Neural progenitor cell (in vitro differentiated cells): Measurements from ENCODE around the gene LTB. TPM values are rescaled to one million over a fixed set of nuclear protein-coding genes. Genes with fewer than 3 reads are reported as not detected.

ENCODE experiments used
- DNase-seq: peaks from one replicate; pipeline ENCODE4 v3.0.0-alpha.2; 2016; ENCODE audit warnings: low spot score
- H2AFZ ChIP-seq: fragments of 200-600 bp; sonication (generic); replicated peaks from 2 replicates; pipeline ENCODE4 v1.6.1; 2016; ENCODE audit warnings: antibody characterized with exemption
- H3F3A ChIP-seq: fragments of 200-600 bp; sonication (generic); 2 replicates; pipeline ENCODE4 v1.6.1; 2016; ENCODE audit warnings: antibody characterized with exemption, low read depth
- H3K27ac ChIP-seq: fragments of 200-600 bp; sonication (generic); 2 replicates; pipeline ENCODE4 v1.5.1; 2016; ENCODE audit warnings: mild to moderate bottlenecking
- H3K27me3 ChIP-seq: fragments of 200-600 bp; sonication (generic); 2 replicates; pipeline ENCODE4 v1.6.1; 2016; ENCODE audit warnings: mild to moderate bottlenecking, moderate library complexity
- H3K36me3 ChIP-seq: fragments of 200-600 bp; sonication (generic); 2 replicates; pipeline ENCODE4 v1.5.1; 2016
- H3K4me1 ChIP-seq: fragments of 200-600 bp; sonication (generic); 2 replicates; pipeline ENCODE4 v1.6.1; 2016; ENCODE audit warnings: mixed run types
- H3K4me2 ChIP-seq: fragments of 200-600 bp; sonication (generic); 2 replicates; pipeline ENCODE4 v1.6.1; 2016
- H3K4me3 ChIP-seq: fragments of 200-600 bp; sonication (generic); 2 replicates; pipeline ENCODE4 v1.5.1; 2016
- H3K79me2 ChIP-seq: fragments of 200-600 bp; sonication (generic); 2 replicates; pipeline ENCODE4 v1.6.1; 2016; ENCODE audit warnings: low read depth
- H3K9ac ChIP-seq: fragments of 200-600 bp; sonication (generic); 2 replicates; pipeline ENCODE4 v1.6.1; 2016
- H3K9me3 ChIP-seq: fragments of 200-600 bp; sonication (generic); 2 replicates; pipeline ENCODE4 v1.5.1; 2016; ENCODE audit warnings: low read depth
- H4K20me1 ChIP-seq: fragments of 200-600 bp; sonication (generic); 2 replicates; pipeline ENCODE4 v1.6.1; 2016; ENCODE audit warnings: low read depth
- H3K27ac Mint-ChIP-seq: 3 replicates; pipeline ENCODE4 v1.8.0; 2021; ENCODE audit warnings: mixed read lengths
- H3K27me3 Mint-ChIP-seq: 2 replicates; pipeline ENCODE4 v1.8.0; 2022; ENCODE audit warnings: low read depth, mild to moderate bottlenecking, inconsistent platforms, moderate library complexity, mixed read lengths; ENCODE audit not compliant: insufficient read depth
- H3K36me3 Mint-ChIP-seq: 3 replicates; pipeline ENCODE4 v1.8.0; 2021; ENCODE audit warnings: mixed read lengths
- H3K4me1 Mint-ChIP-seq: 3 replicates; pipeline ENCODE4 v1.8.0; 2021; ENCODE audit warnings: mixed read lengths
- H3K4me3 Mint-ChIP-seq: 3 replicates; pipeline ENCODE4 v1.8.0; 2021; ENCODE audit warnings: mild to moderate bottlenecking, moderate library complexity, mixed read lengths
- H3K9me3 Mint-ChIP-seq: 3 replicates; pipeline ENCODE4 v1.8.0; 2020; ENCODE audit warnings: mixed read lengths
- EZH2 ChIP-seq: fragments of 200-600 bp; sonication (generic); IDR thresholded peaks from 2 replicates; pipeline ENCODE4 v1.6.1; 2017; ENCODE audit warnings: antibody characterized with exemption, mild to moderate bottlenecking, moderate library complexity
- EZH2phosphoT487 ChIP-seq: fragments of 200-600 bp; sonication (generic); IDR thresholded peaks from 2 replicates; pipeline ENCODE4 v1.6.1; 2017; ENCODE audit warnings: antibody characterized with exemption
- total RNA-seq: library from RNA; depleted of rRNA; stranded (reverse); fragments of >200 nt; gene quantifications from 2 replicates; pipeline ENCODE4 v1.2.3, GENCODE V29; 2015; ENCODE audit warnings: low replicate concordance
- TF ChIP-seq, protein P1 (sequence below): fragments of 200-600 bp; sonication (generic); IDR thresholded peaks from 2 replicates; pipeline ENCODE4 v1.5.1; 2017; ENCODE audit warnings: antibody characterized with exemption, mild to moderate bottlenecking

LTB gene
- total RNA-seq, 1 donor from 2014 or later, result not detected

DNA sequence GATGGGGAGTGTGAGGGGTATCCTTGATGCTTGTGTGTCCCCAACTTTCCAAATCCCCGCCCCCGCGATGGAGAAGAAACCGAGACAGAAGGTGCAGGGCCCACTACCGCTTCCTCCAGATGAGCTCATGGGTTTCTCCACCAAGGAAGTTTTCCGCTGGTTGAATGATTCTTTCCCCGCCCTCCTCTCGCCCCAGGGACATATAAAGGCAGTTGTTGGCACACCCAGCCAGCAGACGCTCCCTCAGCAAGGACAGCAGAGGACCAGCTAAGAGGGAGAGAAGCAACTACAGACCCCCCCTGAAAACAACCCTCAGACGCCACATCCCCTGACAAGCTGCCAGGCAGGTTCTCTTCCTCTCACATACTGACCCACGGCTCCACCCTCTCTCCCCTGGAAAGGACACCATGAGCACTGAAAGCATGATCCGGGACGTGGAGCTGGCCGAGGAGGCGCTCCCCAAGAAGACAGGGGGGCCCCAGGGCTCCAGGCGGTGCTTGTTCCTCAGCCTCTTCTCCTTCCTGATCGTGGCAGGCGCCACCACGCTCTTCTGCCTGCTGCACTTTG is 6.8 kb downstream of the LTB start, which contains the start of gene TNF:
Gene TNF, plus strand, starts transcription at position 231 of the 567 bp plus-strand sequence. Its CDS starts 177 bp downstream, at position 408.
- H3K36me3 Mint-ChIP-seq, result no peaks in the 10 kb centered on the region
- H3K4me3 Mint-ChIP-seq, result no peak within 1 kb of the TSS
- Histone ChIP-seq H3K9me3 (no peaks in the 10 kb centered on the region), H3K9ac (no peak within 1 kb of the TSS), H3K4me2 (no peak within 1 kb of the TSS), H2AFZ (no peak within 1 kb of the TSS), H3K27me3 (peaks cover 7% of the 10 kb centered on the region), H4K20me1 (no peaks in the 10 kb centered on the region), H3F3A (no peaks in the 10 kb centered on the region), H3K4me1 (peaks cover 6% of the 10 kb centered on the region), H3K79me2 (no peaks in the 10 kb centered on the region), H3K4me3 (no peak within 1 kb of the TSS), H3K27ac (no peak within 1 kb of the TSS), H3K36me3 (no peaks in the 10 kb centered on the region)
- no peaks in the 10 kb centered on the region for H3K9me3 Mint-ChIP-seq
- no peak for TF ChIP-seq EZH2phosphoT487
- no peak for TF ChIP-seq EZH2
- TF ChIP-seq, protein P1, sequence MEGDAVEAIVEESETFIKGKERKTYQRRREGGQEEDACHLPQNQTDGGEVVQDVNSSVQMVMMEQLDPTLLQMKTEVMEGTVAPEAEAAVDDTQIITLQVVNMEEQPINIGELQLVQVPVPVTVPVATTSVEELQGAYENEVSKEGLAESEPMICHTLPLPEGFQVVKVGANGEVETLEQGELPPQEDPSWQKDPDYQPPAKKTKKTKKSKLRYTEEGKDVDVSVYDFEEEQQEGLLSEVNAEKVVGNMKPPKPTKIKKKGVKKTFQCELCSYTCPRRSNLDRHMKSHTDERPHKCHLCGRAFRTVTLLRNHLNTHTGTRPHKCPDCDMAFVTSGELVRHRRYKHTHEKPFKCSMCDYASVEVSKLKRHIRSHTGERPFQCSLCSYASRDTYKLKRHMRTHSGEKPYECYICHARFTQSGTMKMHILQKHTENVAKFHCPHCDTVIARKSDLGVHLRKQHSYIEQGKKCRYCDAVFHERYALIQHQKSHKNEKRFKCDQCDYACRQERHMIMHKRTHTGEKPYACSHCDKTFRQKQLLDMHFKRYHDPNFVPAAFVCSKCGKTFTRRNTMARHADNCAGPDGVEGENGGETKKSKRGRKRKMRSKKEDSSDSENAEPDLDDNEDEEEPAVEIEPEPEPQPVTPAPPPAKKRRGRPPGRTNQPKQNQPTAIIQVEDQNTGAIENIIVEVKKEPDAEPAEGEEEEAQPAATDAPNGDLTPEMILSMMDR, result no peak
- no peak for DNase-seq
- no peak within 1 kb of the TSS for H3K27ac Mint-ChIP-seq
- H3K4me1 Mint-ChIP-seq, result peaks cover 3% of the 10 kb centered on the region
- peaks cover 18% of the 10 kb centered on the region for H3K27me3 Mint-ChIP-seq

DNA sequence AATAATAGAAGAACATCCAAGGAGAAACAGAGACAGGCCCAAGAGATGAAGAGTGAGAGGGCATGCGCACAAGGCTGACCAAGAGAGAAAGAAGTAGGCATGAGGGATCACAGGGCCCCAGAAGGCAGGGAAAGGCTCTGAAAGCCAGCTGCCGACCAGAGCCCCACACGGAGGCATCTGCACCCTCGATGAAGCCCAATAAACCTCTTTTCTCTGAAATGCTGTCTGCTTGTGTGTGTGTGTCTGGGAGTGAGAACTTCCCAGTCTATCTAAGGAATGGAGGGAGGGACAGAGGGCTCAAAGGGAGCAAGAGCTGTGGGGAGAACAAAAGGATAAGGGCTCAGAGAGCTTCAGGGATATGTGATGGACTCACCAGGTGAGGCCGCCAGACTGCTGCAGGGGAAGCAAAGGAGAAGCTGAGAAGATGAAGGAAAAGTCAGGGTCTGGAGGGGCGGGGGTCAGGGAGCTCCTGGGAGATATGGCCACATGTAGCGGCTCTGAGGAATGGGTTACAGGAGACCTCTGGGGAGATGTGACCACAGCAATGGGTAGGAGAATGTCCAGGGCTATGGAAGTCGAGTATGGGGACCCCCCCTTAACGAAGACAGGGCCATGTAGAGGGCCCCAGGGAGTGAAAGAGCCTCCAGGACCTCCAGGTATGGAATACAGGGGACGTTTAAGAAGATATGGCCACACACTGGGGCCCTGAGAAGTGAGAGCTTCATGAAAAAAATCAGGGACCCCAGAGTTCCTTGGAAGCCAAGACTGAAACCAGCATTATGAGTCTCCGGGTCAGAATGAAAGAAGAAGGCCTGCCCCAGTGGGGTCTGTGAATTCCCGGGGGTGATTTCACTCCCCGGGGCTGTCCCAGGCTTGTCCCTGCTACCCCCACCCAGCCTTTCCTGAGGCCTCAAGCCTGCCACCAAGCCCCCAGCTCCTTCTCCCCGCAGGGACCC is 7.8 kb downstream of the LTB start:
- Mint-ChIP-seq H3K9me3 (no peaks in the 10 kb centered on the region), H3K4me3 (no peak overlapping the region), H3K36me3 (no peaks in the 10 kb centered on the region), H3K27ac (peak overlapping the region; percentile 58), H3K27me3 (peaks cover 16% of the 10 kb centered on the region), H3K4me1 (no peaks in the 10 kb centered on the region)
- DNase-seq, result no peak
- Histone ChIP-seq H3K4me3 (no peak overlapping the region), H3F3A (no peaks in the 10 kb centered on the region), H4K20me1 (no peaks in the 10 kb centered on the region), H3K79me2 (no peaks in the 10 kb centered on the region), H3K4me2 (no peak overlapping the region), H3K4me1 (peaks cover 6% of the 10 kb centered on the region), H2AFZ (no peak overlapping the region), H3K9me3 (no peaks in the 10 kb centered on the region), H3K27ac (no peak overlapping the region), H3K9ac (no peak overlapping the region), H3K36me3 (no peaks in the 10 kb centered on the region), H3K27me3 (no peaks in the 10 kb centered on the region)
- TF ChIP-seq, protein P1, result no peak
- TF ChIP-seq EZH2 (no peak), EZH2phosphoT487 (no peak)

DNA sequence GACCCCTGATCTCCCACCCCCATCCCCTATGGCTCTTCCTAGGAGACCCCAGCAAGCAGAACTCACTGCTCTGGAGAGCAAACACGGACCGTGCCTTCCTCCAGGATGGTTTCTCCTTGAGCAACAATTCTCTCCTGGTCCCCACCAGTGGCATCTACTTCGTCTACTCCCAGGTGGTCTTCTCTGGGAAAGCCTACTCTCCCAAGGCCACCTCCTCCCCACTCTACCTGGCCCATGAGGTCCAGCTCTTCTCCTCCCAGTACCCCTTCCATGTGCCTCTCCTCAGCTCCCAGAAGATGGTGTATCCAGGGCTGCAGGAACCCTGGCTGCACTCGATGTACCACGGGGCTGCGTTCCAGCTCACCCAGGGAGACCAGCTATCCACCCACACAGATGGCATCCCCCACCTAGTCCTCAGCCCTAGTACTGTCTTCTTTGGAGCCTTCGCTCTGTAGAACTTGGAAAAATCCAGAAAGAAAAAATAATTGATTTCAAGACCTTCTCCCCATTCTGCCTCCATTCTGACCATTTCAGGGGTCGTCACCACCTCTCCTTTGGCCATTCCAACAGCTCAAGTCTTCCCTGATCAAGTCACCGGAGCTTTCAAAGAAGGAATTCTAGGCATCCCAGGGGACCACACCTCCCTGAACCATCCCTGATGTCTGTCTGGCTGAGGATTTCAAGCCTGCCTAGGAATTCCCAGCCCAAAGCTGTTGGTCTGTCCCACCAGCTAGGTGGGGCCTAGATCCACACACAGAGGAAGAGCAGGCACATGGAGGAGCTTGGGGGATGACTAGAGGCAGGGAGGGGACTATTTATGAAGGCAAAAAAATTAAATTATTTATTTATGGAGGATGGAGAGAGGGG is 8.8 kb downstream of the LTB start:
- H3K4me3 Mint-ChIP-seq, result peak overlapping the region; percentile 24
- H3K27me3 ChIP-seq, result no peaks in the 10 kb centered on the region
- no peak for DNase-seq

More for the DNA sequence above, 8.8 kb downstream of the LTB start:
- H3K4me1 ChIP-seq, result peaks cover 5% of the 10 kb centered on the region
- H3K27ac Mint-ChIP-seq, result no peak overlapping the region
- TF ChIP-seq EZH2phosphoT487 (no peak), EZH2 (no peak)
- TF ChIP-seq, protein P1, result no peak
- H3K79me2 ChIP-seq, result no peaks in the 10 kb centered on the region
- H3K4me2 ChIP-seq, result no peak overlapping the region
- H3K36me3 ChIP-seq, result no peaks in the 10 kb centered on the region
- H4K20me1 ChIP-seq, result no peaks in the 10 kb centered on the region
- H2AFZ ChIP-seq, result no peak overlapping the region
- H3K4me1 Mint-ChIP-seq, result peaks cover 4% of the 10 kb centered on the region
- H3K4me3 ChIP-seq, result no peak overlapping the region
- H3K9me3 ChIP-seq, result no peaks in the 10 kb centered on the region
- no peak overlapping the region for H3K9ac ChIP-seq
- peaks cover 20% of the 10 kb centered on the region for H3K27me3 Mint-ChIP-seq
- no peaks in the 10 kb centered on the region for H3K9me3 Mint-ChIP-seq
- H3F3A ChIP-seq, result no peaks in the 10 kb centered on the region
- no peak overlapping the region for H3K27ac ChIP-seq
- no peaks in the 10 kb centered on the region for H3K36me3 Mint-ChIP-seq
